GM12874 (cell line): ENCODE data around the gene SLC24A4.

Experiments
- TF ChIP-seq, protein P1 (sequence below): IDR thresholded peaks from 2 replicates; pipeline ENCODE4 v1.5.1; 2011; ENCODE audit warnings: low read depth, mild to moderate bottlenecking, control low read depth, low read length, moderate library complexity; ENCODE audit not compliant: insufficient read depth

The SLC24A4 gene

DNA sequence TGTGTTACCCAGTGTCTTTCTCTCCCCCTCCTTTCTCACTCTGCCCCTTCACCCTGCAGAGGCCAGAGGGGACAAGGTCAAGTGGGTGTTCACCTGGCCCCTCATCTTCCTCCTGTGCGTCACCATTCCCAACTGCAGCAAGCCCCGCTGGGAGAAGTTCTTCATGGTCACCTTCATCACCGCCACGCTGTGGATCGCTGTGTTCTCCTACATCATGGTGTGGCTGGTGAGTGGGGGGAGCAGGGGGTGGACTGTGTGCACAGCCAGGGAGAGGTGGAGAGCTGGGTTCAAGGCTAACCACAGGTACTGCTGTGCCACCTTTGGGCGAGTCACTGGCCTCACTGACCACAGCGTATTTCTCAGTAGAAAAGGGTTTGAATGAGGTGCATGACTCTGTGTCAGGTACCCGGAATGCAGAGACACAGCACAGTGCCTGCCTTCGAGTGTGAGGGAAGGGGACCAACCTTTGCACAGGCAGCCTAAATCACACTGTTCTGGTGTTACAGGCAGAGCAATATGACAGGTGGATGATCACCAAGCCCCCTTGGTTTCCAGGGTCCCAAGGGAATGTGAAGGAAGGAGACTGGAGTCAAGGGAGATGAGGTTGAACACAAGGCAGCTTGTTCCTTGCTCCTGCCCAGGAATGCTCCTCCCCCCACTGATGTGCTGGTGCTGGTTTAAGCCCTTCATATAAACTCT, 159.8 kb downstream of the SLC24A4 start:
- TF ChIP-seq, protein P1, sequence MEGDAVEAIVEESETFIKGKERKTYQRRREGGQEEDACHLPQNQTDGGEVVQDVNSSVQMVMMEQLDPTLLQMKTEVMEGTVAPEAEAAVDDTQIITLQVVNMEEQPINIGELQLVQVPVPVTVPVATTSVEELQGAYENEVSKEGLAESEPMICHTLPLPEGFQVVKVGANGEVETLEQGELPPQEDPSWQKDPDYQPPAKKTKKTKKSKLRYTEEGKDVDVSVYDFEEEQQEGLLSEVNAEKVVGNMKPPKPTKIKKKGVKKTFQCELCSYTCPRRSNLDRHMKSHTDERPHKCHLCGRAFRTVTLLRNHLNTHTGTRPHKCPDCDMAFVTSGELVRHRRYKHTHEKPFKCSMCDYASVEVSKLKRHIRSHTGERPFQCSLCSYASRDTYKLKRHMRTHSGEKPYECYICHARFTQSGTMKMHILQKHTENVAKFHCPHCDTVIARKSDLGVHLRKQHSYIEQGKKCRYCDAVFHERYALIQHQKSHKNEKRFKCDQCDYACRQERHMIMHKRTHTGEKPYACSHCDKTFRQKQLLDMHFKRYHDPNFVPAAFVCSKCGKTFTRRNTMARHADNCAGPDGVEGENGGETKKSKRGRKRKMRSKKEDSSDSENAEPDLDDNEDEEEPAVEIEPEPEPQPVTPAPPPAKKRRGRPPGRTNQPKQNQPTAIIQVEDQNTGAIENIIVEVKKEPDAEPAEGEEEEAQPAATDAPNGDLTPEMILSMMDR, result no peak

DNA sequence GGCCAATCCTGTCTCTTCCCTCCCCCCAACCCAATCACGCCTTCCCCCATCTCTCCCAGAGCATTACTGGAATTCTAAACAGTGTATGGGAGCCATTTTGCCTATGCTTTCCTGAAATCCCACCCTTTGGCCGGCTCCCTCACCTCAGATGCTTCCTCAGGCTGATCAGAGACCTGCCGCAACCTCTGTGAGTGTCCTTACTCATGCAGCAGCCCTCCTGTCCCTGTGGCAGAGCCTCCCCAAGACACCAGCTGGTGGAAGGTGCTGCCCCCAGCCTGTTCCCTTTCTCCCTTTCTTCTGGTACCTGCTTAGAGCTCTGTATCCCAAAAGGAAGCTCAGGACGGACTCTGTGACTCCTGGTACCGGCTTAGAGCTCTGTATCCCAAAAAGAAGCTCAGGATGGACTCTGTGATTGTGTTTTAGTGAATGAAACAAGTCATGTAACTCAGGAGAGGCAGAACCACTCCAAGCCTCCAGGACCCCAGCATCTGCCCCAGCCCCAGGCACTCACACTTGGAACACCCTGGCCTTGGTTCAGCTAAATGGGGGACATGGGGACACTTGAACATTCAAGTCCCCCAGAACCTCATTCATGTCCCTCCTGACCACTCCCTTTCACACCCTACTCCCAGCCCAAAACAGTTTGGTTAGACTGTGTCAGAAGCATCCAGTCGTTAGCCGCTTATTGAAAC, 161.3 kb downstream of the SLC24A4 start:
- TF ChIP-seq, protein P1, result no peak

DNA sequence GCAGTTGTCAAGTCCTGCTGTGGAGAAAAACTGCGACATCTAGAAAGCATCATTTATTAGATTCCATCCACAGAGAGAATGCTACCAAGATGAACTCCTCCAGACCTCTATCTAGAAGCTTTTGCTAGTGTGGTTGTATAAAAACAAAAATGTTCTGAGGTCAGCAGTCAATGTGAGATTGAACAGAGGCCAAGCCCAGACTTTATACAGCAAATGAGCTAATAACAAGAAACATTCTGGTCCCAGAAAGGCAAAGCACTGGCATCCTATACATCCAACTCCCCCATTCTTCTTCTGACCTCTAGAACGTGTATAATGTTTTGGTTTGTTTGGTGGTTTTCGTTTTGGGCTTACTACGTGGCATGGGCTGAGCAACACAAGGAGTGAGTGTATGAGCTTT, 163.9 kb downstream of the SLC24A4 start:
- TF ChIP-seq, protein P1, result no peak

DNA sequence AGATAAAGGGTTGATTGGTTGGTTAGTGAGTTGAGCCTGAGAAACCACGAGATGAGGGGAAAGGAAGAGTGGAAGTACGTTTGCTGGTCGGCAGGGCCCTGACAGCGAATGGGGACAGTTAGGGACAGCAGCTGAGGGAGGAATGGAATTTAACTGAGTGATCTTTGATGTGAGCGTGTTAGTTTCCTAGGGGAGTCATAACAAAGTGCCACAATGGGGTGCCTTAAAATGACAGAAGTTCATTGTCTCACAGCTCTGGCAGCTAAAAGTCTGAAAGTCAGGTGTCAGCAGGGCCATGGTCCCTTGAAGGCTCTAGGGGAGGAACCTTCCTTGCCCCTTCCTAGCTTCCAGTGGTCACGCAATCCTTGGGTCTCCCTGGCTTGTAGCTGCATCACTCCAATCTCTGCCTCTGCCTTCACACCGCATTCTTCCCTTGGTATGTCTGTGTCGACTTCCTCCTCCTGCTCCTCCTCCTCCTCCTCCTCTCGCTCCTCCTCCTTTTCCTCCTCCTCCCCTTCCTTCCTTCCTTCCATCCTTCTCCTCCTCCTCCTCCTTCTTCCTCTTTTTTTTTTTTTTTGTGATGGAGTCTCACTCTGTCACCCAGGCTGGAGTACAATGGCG, 164.7 kb downstream of the SLC24A4 start:
- TF ChIP-seq, protein P1, result no peak

DNA sequence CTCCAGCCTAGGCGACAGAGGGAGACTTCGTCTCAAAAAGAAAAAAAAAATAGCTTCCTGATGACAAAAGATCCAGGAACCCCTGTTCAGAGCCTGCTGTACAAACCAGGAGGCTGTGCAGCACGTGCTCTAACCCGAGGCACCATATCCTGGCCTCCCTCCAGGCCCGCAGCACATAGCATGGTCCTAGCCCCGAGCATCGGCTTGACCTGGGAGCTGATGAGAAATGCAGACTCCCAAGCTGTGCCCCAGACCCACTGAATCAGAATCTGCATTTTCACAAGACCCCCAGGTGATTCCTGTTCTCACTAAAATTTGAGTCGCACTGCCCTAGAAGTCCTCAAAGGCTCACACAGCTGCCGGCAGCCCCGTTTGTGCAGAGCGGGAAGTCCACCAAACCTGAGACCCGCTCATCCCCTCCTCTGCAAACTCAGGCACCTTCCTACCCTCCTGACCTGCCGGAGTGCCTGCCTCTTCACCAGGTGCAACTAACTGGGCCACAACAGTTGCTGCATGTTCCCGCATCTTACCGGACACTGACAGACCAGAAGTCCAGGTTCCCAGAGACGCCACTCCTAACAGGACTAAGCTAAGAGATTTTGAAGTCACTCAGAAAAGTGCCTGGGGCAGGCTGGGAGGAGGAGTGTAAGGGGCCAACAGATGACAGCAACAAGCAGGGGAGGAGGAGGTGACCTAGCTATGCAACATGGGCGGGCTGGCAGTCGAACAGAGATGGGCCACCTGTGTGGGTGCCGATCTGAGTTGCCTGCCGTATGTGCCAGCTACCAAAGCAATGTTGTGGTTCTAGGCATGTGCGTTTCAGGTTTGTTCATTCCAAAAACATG, 166.7 kb downstream of the SLC24A4 start:
- TF ChIP-seq, protein P1, result no peak

DNA sequence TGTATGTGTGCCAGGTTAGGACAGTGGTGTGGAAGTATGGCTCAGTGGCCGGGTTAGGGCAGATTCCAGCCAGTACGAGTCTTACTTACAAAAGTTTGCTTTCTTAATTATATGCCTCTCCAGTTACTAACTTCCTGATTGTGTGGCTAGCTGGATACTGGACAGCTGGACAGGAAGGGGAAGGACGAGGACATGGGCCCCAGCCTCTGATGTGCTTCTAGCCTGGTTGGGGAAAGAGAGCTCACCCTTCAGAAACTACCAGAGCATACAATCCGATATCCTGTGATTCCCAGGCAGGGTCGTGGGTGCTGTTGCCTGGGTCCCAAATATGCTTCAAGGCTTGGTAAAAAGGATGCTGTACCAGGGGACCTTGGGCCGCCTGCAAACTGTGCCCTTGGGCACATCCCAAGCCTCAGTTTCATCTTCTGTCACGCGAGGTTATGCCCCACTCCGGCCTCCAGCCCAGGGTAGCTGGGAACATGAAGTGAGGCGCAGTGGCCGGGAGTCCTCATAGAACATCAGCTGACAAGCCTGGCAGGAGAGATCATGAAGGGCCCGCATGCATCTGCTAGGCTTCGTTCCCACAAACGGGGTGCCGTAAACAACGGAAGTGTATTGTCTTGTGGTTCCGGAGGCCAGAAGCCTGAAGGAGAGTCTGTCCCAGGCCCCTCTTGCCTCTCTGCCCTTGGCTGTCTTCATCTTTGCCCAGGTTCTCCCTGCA, 167.4 kb downstream of the SLC24A4 start:
- TF ChIP-seq, protein P1, result no peak
